ENCODE results near the gene CACNA2D1.

CACNA2D1 gene

GRCh38 chr7:82049891-82050533 lies 393.6 kb downstream of the CACNA2D1 start:
- DNase-seq (ENCODE audit: extremely low read depth, low read depth) = peak; percentile 49
- TF ChIP-seq CTCF (IDR thresholded peaks at IDR 0.05; ENCODE audit: low read depth, low read length, missing control alignments) = no peak
- H3K4me3 ChIP-seq (replicated peaks; ENCODE audit: low read depth, low read length) = no peak overlapping the region

GRCh38 chr7:82049442-82049841 lies 394.1 kb downstream of the CACNA2D1 start:
- TF ChIP-seq CTCF (IDR thresholded peaks at IDR 0.05; ENCODE audit: low read depth, low read length, missing control alignments) = no peak
- no peak overlapping the region for H3K4me3 ChIP-seq (replicated peaks; ENCODE audit: low read depth, low read length)
- no peak for DNase-seq (ENCODE audit: extremely low read depth, low read depth)

GRCh38 chr7:82044497-82045080 lies 399.0 kb downstream of the CACNA2D1 start:
- peak; percentile 48 for TF ChIP-seq CTCF (IDR thresholded peaks at IDR 0.05; ENCODE audit: low read depth, low read length, missing control alignments)
- no peak for DNase-seq (ENCODE audit: extremely low read depth, low read depth)

GRCh38 chr7:82039621-82040020 lies 404.0 kb downstream of the CACNA2D1 start:
- DNase-seq (ENCODE audit: extremely low read depth, low read depth) = no peak
- no peak for TF ChIP-seq CTCF (IDR thresholded peaks at IDR 0.05; ENCODE audit: low read depth, low read length, missing control alignments)
- H3K4me3 ChIP-seq (replicated peaks; ENCODE audit: low read depth, low read length) = no peak overlapping the region

More at GRCh38 chr7:82044497-82045080, 399.0 kb downstream of the CACNA2D1 start:
- H3K4me3 ChIP-seq (replicated peaks; ENCODE audit: low read depth, low read length) = no peak overlapping the region

GRCh38 chr7:82036146-82036886 lies 407.3 kb downstream of the CACNA2D1 start:
- TF ChIP-seq CTCF (IDR thresholded peaks at IDR 0.05; ENCODE audit: low read depth, low read length, missing control alignments) = no peak
- no peak overlapping the region for H3K4me3 ChIP-seq (replicated peaks; ENCODE audit: low read depth, low read length)
- peak; percentile 39 for DNase-seq (ENCODE audit: extremely low read depth, low read depth)

- no peak overlapping the region for H3K4me3 ChIP-seq (replicated peaks; ENCODE audit: low read depth, low read length)
- no peak for TF ChIP-seq CTCF (IDR thresholded peaks at IDR 0.05; ENCODE audit: low read depth, low read length, missing control alignments)
- no peak for DNase-seq (ENCODE audit: extremely low read depth, low read depth)
Measured at GRCh38 chr7:82035456-82035855, 408.1 kb downstream of the CACNA2D1 start.
